Common myeloid progenitor, CD34-positive (primary cell): ENCODE measurements around the gene TBC1D22A.

Experiments
- CTCF ChIA-PET: fragments of 350-600 bp; sonication (Branson Sonifier 250); formaldehyde crosslinking; loops from one replicate; lab custom pipeline; 2021; ENCODE audit warnings: antibody characterized with exemption; lab: Charles Lee
- POLR2A ChIA-PET: fragments of 350-600 bp; sonication (Branson Sonifier 250); formaldehyde crosslinking; loops from one replicate; lab custom pipeline; 2021; ENCODE audit warnings: antibody characterized with exemption; lab: Charles Lee
- DNase-seq, 3 donors: peaks; one replicate each; pipeline versions ENCODE4 v3.0.0 to v3.0.0-alpha.2; 2013
- H3K27ac ChIP-seq, 2 experiments: 1 replicate in 1 of 2; 2 replicates in 1 of 2; pipeline ENCODE4 v1.7.0; 2013; ENCODE audit warnings: inconsistent platforms in 2 of 2, low read length in 2 of 2, mild to moderate bottlenecking in 2 of 2, low read depth in 1 of 2, moderate library complexity in 1 of 2; ENCODE audit not compliant: severe bottlenecking in 2 of 2, insufficient read depth in 1 of 2, poor library complexity in 1 of 2
- H3K27me3 ChIP-seq, 5 experiments: replicated peaks in 2 of 5; 1 replicate in 3 of 5; 2 replicates in 2 of 5; pipeline versions ENCODE4 v1.6.1 to v1.7.0; 2013; ENCODE audit warnings: low read length in 4 of 5, mild to moderate bottlenecking in 2 of 5, moderate library complexity in 2 of 5, inconsistent platforms in 1 of 5; ENCODE audit not compliant: insufficient read depth in 5 of 5, control insufficient read depth in 4 of 5
- H3K36me3 ChIP-seq, 4 experiments: 1 replicate in 2 of 4; 2 replicates in 2 of 4; pipeline versions ENCODE4 v1.6.1 to v1.7.0; 2013; ENCODE audit warnings: low read length in 3 of 4, control low read depth in 1 of 4, mild to moderate bottlenecking in 1 of 4; ENCODE audit not compliant: control insufficient read depth in 4 of 4, insufficient read depth in 4 of 4
- H3K4me1 ChIP-seq, 4 experiments: 1 replicate in 3 of 4; 2 replicates in 1 of 4; pipeline versions ENCODE4 v1.6.1 to v1.7.1; 2013; ENCODE audit warnings: low read length in 3 of 4, mild to moderate bottlenecking in 3 of 4, control low read depth in 1 of 4, inconsistent platforms in 1 of 4, moderate library complexity in 1 of 4; ENCODE audit not compliant: control insufficient read depth in 4 of 4, insufficient read depth in 4 of 4; ENCODE audit errors: control extremely low read depth in 1 of 4
- H3K4me3 ChIP-seq, 7 experiments: 1 replicate in 4 of 7; 2 replicates in 3 of 7; pipeline versions ENCODE4 v1.5.1 to v1.7.0; 2013; ENCODE audit warnings: mild to moderate bottlenecking in 7 of 7, low read length in 6 of 7, moderate library complexity in 6 of 7, inconsistent platforms in 2 of 7, low read depth in 2 of 7, control low read depth in 1 of 7; ENCODE audit not compliant: insufficient read depth in 4 of 7, control insufficient read depth in 1 of 7; ENCODE audit errors: extremely low read depth in 1 of 7
- H3K9me3 ChIP-seq, 5 experiments: 1 replicate in 4 of 5; 2 replicates in 1 of 5; pipeline versions ENCODE4 v1.6.1 to v1.7.1; 2013; ENCODE audit warnings: low read length in 4 of 5, mild to moderate bottlenecking in 2 of 5, inconsistent platforms in 1 of 5, low read depth in 1 of 5, moderate library complexity in 1 of 5; ENCODE audit not compliant: control insufficient read depth in 4 of 5, insufficient read depth in 2 of 5; ENCODE audit errors: control extremely low read depth in 1 of 5
- WGBS: methylation state at CpG from one replicate; pipeline ENCODE4 v1.1.5; 2013; ENCODE audit not compliant: insufficient coverage; 5-methylcytosine and 5-hydroxymethylcytosine counted together

The TBC1D22A gene

DNA sequence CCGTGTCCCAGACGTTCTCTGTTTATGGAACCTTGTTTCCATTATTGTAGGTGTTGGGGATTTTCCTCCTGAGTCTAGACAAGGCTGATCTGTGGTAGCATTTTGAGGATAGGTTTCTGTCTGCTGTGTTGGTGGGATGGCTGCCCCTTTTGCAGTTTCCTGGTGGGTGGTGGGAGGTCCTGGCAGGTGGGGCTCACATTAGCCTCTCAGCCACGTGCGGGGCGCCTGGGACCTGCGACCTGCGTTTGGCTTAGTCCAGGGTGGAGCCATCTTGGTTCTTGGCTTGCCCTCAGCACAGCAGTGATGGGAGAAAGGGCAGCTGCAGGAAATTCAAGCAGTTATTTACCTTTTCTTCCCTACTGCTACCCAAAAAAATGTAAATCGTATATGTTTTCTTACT, 143.4 kb downstream of the TBC1D22A start:
- no peaks in the 10 kb centered on the region for H3K9me3 ChIP-seq
- WGBS: 91% methylated on average over 6 of the region's 8 CpGs
- peaks cover 0 to 20% (median 8%) of the 10 kb centered on the region in 4 experiments for H3K36me3 ChIP-seq
- peaks cover 0 to 11% (median 0%) of the 10 kb centered on the region in 4 experiments for H3K4me1 ChIP-seq
- no peak for DNase-seq
- CTCF ChIA-PET: no interaction called here
- POLR2A ChIA-PET: no interaction called here
- no peak overlapping the region for H3K4me3 ChIP-seq
- no peaks in the 10 kb centered on the region for H3K27me3 ChIP-seq
- H3K27ac ChIP-seq: no peak overlapping the region

DNA sequence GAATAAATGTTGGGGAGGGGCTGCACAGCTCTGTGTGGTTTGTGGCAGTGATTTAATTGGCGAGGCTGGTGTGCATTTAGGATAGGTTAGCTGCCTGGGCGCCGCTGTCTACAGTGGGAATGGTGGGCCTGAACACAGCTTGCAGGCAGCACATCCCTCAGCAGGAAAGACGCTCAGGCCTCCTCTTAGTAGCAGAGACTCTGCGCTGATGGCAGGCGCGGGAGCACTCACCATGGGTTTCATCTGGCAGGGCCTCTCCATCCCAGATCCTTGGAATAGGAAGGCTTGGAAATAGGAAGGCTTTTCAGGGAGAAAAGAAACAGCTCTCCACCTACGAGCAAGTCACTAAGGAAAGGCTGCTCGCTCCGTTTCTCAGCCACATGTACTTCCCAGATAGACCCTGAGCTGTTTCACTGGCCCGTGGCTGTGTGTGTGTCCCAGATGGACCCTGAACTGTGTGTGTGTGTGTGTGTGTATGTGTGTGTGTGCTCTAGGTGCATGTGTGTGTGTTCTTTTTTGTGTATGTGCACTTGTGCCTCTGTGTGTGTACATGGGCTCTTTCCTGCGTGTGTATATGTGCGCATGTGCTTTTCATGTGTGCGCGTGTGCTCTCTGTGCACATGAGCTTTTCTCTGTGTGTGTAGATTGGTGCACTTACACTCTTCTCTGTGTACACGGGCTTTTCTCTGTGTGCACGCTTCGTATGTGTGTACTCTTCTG, 144.0 kb downstream of the TBC1D22A start:
- 94% methylated on average over 14 of the region's 18 CpGs for WGBS
- no peak overlapping the region for H3K4me3 ChIP-seq
- DNase-seq: no peak
- no peaks in the 10 kb centered on the region for H3K27me3 ChIP-seq
- H3K4me1 ChIP-seq: peaks cover 0 to 11% (median 0%) of the 10 kb centered on the region in 4 experiments
- CTCF ChIA-PET: no interaction called here
- H3K36me3 ChIP-seq: peaks cover 0 to 20% (median 10%) of the 10 kb centered on the region in 4 experiments
- H3K9me3 ChIP-seq: no peaks in the 10 kb centered on the region
- H3K27ac ChIP-seq: no peak overlapping the region
- POLR2A ChIA-PET: no interaction called here

GRCh38 chr22:46907241-46908215, 145.1 kb downstream of the TBC1D22A start:
- CTCF ChIA-PET: no interaction called here
- peak; percentile 30 to 89 (median 72) for DNase-seq
- Histone ChIP-seq H3K27ac (no peak overlapping the region), H3K27me3 (no peaks in the 10 kb centered on the region), H3K9me3 (no peaks in the 10 kb centered on the region), H3K4me1 (peaks cover 0 to 11% (median 0%) of the 10 kb centered on the region in 4 experiments), H3K4me3 (no peak overlapping the region), H3K36me3 (peaks cover 3 to 18% (median 11%) of the 10 kb centered on the region in 4 experiments)
- POLR2A ChIA-PET: no interaction called here
- WGBS: 93% methylated on average over 15 of the region's 24 CpGs

DNA sequence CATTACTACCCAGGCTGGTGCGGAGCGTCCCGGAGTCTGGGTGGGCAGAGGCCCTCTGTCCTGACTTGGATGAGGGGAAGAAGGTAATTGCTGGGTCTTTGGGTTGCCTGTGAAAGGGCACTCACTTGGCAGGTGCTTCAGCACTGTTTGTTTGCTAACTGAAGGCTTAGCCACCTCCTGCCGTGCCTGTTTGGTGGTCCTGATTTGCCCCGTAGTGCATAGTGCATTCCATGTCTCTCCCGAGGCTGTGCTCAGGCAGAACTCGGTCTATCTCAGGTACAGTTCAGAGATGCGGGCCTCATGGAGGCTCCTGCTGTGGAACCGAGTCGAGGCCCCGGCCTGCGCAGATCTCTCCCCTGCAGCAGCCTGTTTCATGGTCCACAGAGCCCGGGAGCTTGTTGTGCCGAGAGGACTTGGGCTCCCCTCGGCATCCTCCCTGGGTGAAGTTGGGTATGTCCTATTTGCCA, 146.2 kb downstream of the TBC1D22A start:
- CTCF ChIA-PET: no interaction called here
- Histone ChIP-seq H3K4me1 (peaks cover 0 to 11% (median 0%) of the 10 kb centered on the region in 4 experiments), H3K4me3 (no peak overlapping the region), H3K36me3 (peaks cover 3 to 14% (median 7%) of the 10 kb centered on the region in 4 experiments), H3K27ac (no peak overlapping the region), H3K9me3 (no peaks in the 10 kb centered on the region), H3K27me3 (no peaks in the 10 kb centered on the region)
- DNase-seq: no peak
- WGBS: 96% methylated on average over 11 of the region's 15 CpGs
- POLR2A ChIA-PET: no interaction called here

- WGBS: 95% methylated on average over 22 of the region's 26 CpGs
- H3K36me3 ChIP-seq: peaks cover 3 to 18% (median 9%) of the 10 kb centered on the region in 4 experiments
- POLR2A ChIA-PET: no interaction called here
These were observed 147.0 kb downstream of the TBC1D22A start for GRCh38 chr22:46909237-46910030.

DNA sequence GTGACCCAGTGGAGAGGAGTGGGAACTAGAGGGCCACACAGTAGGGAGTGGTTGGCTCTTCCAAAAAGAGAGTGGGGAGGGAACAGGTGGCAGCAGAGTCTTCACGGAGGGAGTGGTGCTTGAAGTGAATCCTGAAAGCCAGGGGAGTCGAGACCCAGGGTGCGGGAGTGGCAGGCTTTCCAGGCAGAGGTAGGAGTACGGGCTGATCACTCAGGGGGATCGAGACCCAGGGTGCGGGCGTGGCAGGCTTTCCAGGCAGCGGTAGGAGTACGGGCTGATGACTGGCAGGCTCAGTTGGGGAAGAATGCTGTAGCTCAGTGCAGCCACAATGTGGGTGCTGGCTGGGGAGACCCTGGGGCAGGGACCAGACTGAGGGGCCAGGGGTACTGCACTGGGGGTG, 148.2 kb downstream of the TBC1D22A start:
- CTCF ChIA-PET: no interaction called here
- POLR2A ChIA-PET: no interaction called here
- Histone ChIP-seq H3K27ac (no peak overlapping the region), H3K4me3 (no peak overlapping the region), H3K36me3 (peaks cover 6 to 21% (median 9%) of the 10 kb centered on the region in 4 experiments), H3K9me3 (no peaks in the 10 kb centered on the region), H3K27me3 (no peaks in the 10 kb centered on the region), H3K4me1 (peaks cover 0 to 11% (median 0%) of the 10 kb centered on the region in 4 experiments)
- DNase-seq: no peak
- 100% methylated on average over 9 of the region's 9 CpGs for WGBS

More at GRCh38 chr22:46909237-46910030, 147.0 kb downstream of the TBC1D22A start:
- H3K4me3 ChIP-seq: no peak overlapping the region
- DNase-seq: no peak
- CTCF ChIA-PET: no interaction called here
- no peak overlapping the region for H3K27ac ChIP-seq
- H3K9me3 ChIP-seq: no peaks in the 10 kb centered on the region
- H3K27me3 ChIP-seq: no peaks in the 10 kb centered on the region
- H3K4me1 ChIP-seq: peaks cover 0 to 11% (median 0%) of the 10 kb centered on the region in 4 experiments
